OCI-LY7 (cell line): ENCODE measurements around the gene ACSS1. TPM values are rescaled to one million over a fixed set of nuclear protein-coding genes. Genes with fewer than 3 reads are reported as not detected.

Experiments
- BruUV-seq: library from RNA; stranded (reverse); fragments of 400-500 nt; replicated peaks from 2 replicates; lab custom pipeline; 2021; lab: Mats Ljungman, UMichigan
- CTCF ChIA-PET: fragments of 300-600 bp; sonication (Branson Sonifier 250); formaldehyde crosslinking; loops from one replicate; lab custom pipeline; 2022; ENCODE audit warnings: antibody characterized with exemption; ENCODE audit not compliant: unreplicated experiment; lab: Charles Lee
- POLR2A ChIA-PET: fragments of 300-600 bp; sonication (Branson Sonifier 250); formaldehyde crosslinking; loops from one replicate; lab custom pipeline; 2022; ENCODE audit warnings: antibody characterized with exemption; lab: Charles Lee
- DNase-seq: peaks from one replicate; pipeline ENCODE4 v3.0.0-alpha.2; 2015; ENCODE audit warnings: low spot score
- H2AFZ ChIP-seq: fragments of 200-600 bp; sonication (generic), shearing (Covaris generic); 2 replicates; pipeline ENCODE4 v1.6.1; 2014; ENCODE audit warnings: mild to moderate bottlenecking, antibody characterized with exemption, low read length, moderate library complexity
- H3K27ac ChIP-seq: fragments of 200-600 bp; sonication (generic); 2 replicates; pipeline ENCODE4 v1.5.1; 2014; ENCODE audit warnings: mixed run types, low read depth, mild to moderate bottlenecking, moderate library complexity, low read length, inconsistent platforms; ENCODE audit not compliant: poor library complexity, severe bottlenecking
- H3K36me3 ChIP-seq: fragments of 200-600 bp; sonication (generic); 2 replicates; pipeline ENCODE4 v1.6.1; 2014; ENCODE audit warnings: mild to moderate bottlenecking, antibody characterized with exemption, low read length, moderate library complexity, mixed read lengths; ENCODE audit not compliant: insufficient read depth
- H3K4me1 ChIP-seq: fragments of 200-600 bp; sonication (generic); 2 replicates; pipeline ENCODE4 v1.5.1; 2014; ENCODE audit warnings: mild to moderate bottlenecking, low read length; ENCODE audit not compliant: insufficient read depth, poor library complexity, severe bottlenecking
- H3K4me2 ChIP-seq: fragments of 200-600 bp; sonication (generic); 2 replicates; pipeline ENCODE4 v1.6.1; 2014; ENCODE audit warnings: mild to moderate bottlenecking, low read length
- H3K4me3 ChIP-seq: fragments of 200-600 bp; sonication (generic); 2 replicates; pipeline ENCODE4 v1.5.1; 2014; ENCODE audit warnings: mild to moderate bottlenecking, low read depth, low read length; ENCODE audit not compliant: poor library complexity, severe bottlenecking
- H3K79me2 ChIP-seq: fragments of 200-600 bp; sonication (generic); 2 replicates; pipeline ENCODE4 v1.6.1; 2016; ENCODE audit warnings: low read depth, mild to moderate bottlenecking, low read length, moderate library complexity, mixed read lengths; ENCODE audit not compliant: insufficient read depth
- H3K9me2 ChIP-seq: fragments of 200-600 bp; sonication (generic); 2 replicates; pipeline ENCODE4 v1.6.1; 2016; ENCODE audit warnings: mild to moderate bottlenecking, low read length, mixed read lengths; ENCODE audit not compliant: insufficient read depth
- H3K9me3 ChIP-seq: fragments of 200-600 bp; sonication (generic); 2 replicates; pipeline ENCODE4 v1.6.1; 2014; ENCODE audit warnings: mild to moderate bottlenecking, mixed run types, low read length, mixed read lengths
- H4K20me1 ChIP-seq: fragments of 200-600 bp; sonication (generic); 2 replicates; pipeline ENCODE4 v1.6.1; 2014; ENCODE audit warnings: mild to moderate bottlenecking, antibody characterized with exemption, low read length, moderate library complexity, mixed read lengths; ENCODE audit not compliant: insufficient read depth
- EZH2phosphoT487 ChIP-seq: fragments of 200-600 bp; sonication (generic); IDR thresholded peaks from 2 replicates; pipeline ENCODE4 v1.6.1; 2018; ENCODE audit warnings: low read depth, borderline replicate concordance, mild to moderate bottlenecking, mixed run types, antibody characterized with exemption, low read length, moderate library complexity, mixed read lengths
- intact Hi-C: fragments of 100-400 bp; cut with micrococcal nuclease; formaldehyde crosslinking; loops from one replicate; pipeline ENCODE4 v1.10.0; 2022; ENCODE audit not compliant: unreplicated experiment
- total RNA-seq, 2 experiments: library from RNA; depleted of rRNA in 1 of 2; stranded (reverse); fragments of >200 nt in 1 of 2; shearing (Covaris generic) in 1 of 2; gene quantifications; 2 replicates each; pipeline ENCODE4 v1.2.3, GENCODE V29; 2014 to 2022
- TF ChIP-seq, protein P1 (sequence below): fragments of 200-600 bp; sonication (generic); conservative IDR thresholded peaks from 2 replicates; pipeline ENCODE4 v1.5.1; 2014; ENCODE audit warnings: mild to moderate bottlenecking, antibody characterized with exemption, low read length, moderate library complexity, mixed read lengths

Gene ACSS1
- total RNA-seq, 2 experiments from 2014 or later = 0.35 to 0.40 TPM

DNA sequence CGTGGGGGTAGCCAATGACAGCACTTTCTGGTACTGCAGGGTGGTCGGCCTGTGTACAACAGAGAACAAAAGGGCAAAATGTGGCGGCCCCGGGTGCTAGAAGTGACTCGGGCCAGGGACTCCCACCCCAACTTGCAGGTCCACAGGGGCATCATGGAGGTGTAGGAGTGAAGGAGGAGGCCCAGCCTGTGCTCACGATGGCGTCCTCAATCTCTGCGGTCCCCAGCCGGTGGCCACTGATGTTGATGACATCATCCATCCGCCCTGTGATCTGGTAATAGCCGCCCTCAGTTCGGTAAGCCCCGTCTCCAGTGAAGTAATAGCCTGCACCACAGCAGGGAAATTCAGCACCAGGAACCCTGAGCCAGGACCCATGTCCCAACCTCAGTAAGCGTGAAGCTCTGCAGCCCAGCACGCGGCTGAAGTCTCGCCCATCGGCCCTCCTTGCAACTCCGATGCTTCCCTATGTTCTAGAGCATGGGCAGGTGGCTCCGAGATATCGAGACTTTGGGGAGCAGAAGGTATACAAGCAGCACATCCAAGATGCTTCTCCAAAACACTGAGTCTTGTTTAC lies 45.2 kb downstream of the ACSS1 start:
- ChIA-PET POLR2A (no interaction called here), CTCF (no interaction called here)
- H3K9me2 ChIP-seq = no peaks in the 10 kb centered on the region
- H3K4me3 ChIP-seq = no peak overlapping the region
- H3K79me2 ChIP-seq = no peaks in the 10 kb centered on the region
- no peaks in the 10 kb centered on the region for H4K20me1 ChIP-seq
- H2AFZ ChIP-seq = no peak overlapping the region
- H3K4me1 ChIP-seq = no peaks in the 10 kb centered on the region
- TF ChIP-seq, protein P1, sequence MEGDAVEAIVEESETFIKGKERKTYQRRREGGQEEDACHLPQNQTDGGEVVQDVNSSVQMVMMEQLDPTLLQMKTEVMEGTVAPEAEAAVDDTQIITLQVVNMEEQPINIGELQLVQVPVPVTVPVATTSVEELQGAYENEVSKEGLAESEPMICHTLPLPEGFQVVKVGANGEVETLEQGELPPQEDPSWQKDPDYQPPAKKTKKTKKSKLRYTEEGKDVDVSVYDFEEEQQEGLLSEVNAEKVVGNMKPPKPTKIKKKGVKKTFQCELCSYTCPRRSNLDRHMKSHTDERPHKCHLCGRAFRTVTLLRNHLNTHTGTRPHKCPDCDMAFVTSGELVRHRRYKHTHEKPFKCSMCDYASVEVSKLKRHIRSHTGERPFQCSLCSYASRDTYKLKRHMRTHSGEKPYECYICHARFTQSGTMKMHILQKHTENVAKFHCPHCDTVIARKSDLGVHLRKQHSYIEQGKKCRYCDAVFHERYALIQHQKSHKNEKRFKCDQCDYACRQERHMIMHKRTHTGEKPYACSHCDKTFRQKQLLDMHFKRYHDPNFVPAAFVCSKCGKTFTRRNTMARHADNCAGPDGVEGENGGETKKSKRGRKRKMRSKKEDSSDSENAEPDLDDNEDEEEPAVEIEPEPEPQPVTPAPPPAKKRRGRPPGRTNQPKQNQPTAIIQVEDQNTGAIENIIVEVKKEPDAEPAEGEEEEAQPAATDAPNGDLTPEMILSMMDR = no peak
- TF ChIP-seq EZH2phosphoT487 = no peak
- H3K9me3 ChIP-seq = no peaks in the 10 kb centered on the region
- no peak for DNase-seq
- H3K27ac ChIP-seq = no peak overlapping the region
- H3K4me2 ChIP-seq = no peak overlapping the region
- no peaks in the 10 kb centered on the region for H3K36me3 ChIP-seq
- intact Hi-C loops = no loop called here
- no TSS peak for BruUV-seq

GRCh38 chr20:25011831-25012241 lies 46.1 kb downstream of the ACSS1 start:
- no peak for DNase-seq
- Histone ChIP-seq H3K4me1 (no peaks in the 10 kb centered on the region), H3K27ac (no peak overlapping the region), H2AFZ (no peak overlapping the region), H3K4me2 (no peak overlapping the region), H3K9me2 (no peaks in the 10 kb centered on the region), H4K20me1 (no peaks in the 10 kb centered on the region), H3K4me3 (no peak overlapping the region), H3K79me2 (no peaks in the 10 kb centered on the region), H3K9me3 (no peaks in the 10 kb centered on the region), H3K36me3 (no peaks in the 10 kb centered on the region)
- intact Hi-C loops = no loop called here
- ChIA-PET POLR2A (interaction anchor here (0.6 kb wide), 1 partner anchor 1114 kb away, joined by 6 read pairs; no protein-coding TSS in a partner anchor), CTCF (no interaction called here)
- no TSS peak for BruUV-seq
- TF ChIP-seq, protein P1 = no peak

DNA sequence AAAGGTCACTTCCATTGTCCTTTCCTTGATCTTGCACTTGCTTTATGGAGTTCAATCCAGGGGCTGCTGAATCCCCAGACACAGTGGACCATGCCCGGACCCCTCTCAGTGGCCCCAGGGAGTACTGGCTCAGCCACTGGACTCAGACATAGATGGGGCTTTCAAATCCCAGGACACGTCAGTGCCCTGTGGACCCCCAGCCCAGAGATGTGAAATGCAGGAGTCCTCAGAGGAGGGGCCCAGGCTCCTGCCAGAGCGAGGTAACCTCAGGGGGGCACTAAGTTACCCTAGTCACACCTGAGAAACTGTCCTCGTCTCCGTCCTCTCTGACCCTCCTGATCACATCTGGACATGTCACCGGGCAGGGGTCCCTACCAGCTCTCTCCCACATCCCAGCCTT lies 46.7 kb downstream of the ACSS1 start:
- H3K4me1 ChIP-seq = no peaks in the 10 kb centered on the region
- no peaks in the 10 kb centered on the region for H3K9me3 ChIP-seq
- no peaks in the 10 kb centered on the region for H3K9me2 ChIP-seq
- BruUV-seq = no TSS peak
- ChIA-PET CTCF (no interaction called here), POLR2A (no interaction called here)
- no peak for DNase-seq
- H3K27ac ChIP-seq = no peak overlapping the region
- intact Hi-C loops = no loop called here
- H4K20me1 ChIP-seq = no peaks in the 10 kb centered on the region
- H3K4me2 ChIP-seq = no peak overlapping the region
- TF ChIP-seq EZH2phosphoT487 = no peak
- TF ChIP-seq, protein P1 = no peak
- no peak overlapping the region for H2AFZ ChIP-seq
- no peaks in the 10 kb centered on the region for H3K36me3 ChIP-seq
- H3K4me3 ChIP-seq = no peak overlapping the region
- H3K79me2 ChIP-seq = no peaks in the 10 kb centered on the region
